GM08714 (cell line): ENCODE data around the gene GTF2IRD1.
A peak's percentile ranks its signal among the peaks of the same experiment; 100 is the strongest.

Experiments used
- H3K4me3 ChIP-seq: fragments of 200-500 bp; sonication (Bioruptor generic); 2 replicates; pipeline ENCODE4 v1.5.1; 2014; ENCODE audit warnings: mild to moderate bottlenecking, low read length, inconsistent platforms
- ZNF274 ChIP-seq: IDR thresholded peaks from 2 replicates; pipeline ENCODE4 v1.6.1; 2012; ENCODE audit warnings: mild to moderate bottlenecking, low read depth, low read length

GTF2IRD1 gene

GRCh38 chr7:74449809-74450397 lies 3.8 kb upstream of the GTF2IRD1 start:
- TF ChIP-seq ZNF274: no peak

GRCh38 chr7:74452748-74453321 lies 871 bp upstream of the GTF2IRD1 start:
- no peak overlapping the region for H3K4me3 ChIP-seq
- TF ChIP-seq ZNF274: no peak

More at GRCh38 chr7:74449809-74450397, 3.8 kb upstream of the GTF2IRD1 start:
- no peak overlapping the region for H3K4me3 ChIP-seq

- H3K4me3 ChIP-seq: peak overlapping the region; percentile 52
- no peak for TF ChIP-seq ZNF274
Measured at GRCh38 chr7:74454021-74454924, 567 bp downstream of the GTF2IRD1 start.

GRCh38 chr7:74454925-74455288 lies 1.2 kb downstream of the GTF2IRD1 start:
- H3K4me3 ChIP-seq: no peak overlapping the region

GRCh38 chr7:74455291-74455804 lies 1.6 kb downstream of the GTF2IRD1 start:
- H3K4me3 ChIP-seq: no peak overlapping the region
- no peak for TF ChIP-seq ZNF274

More at GRCh38 chr7:74454925-74455288, 1.2 kb downstream of the GTF2IRD1 start:
- no peak for TF ChIP-seq ZNF274

GRCh38 chr7:74455928-74456327 lies 2.2 kb downstream of the GTF2IRD1 start:
- no peak for TF ChIP-seq ZNF274
- no peak overlapping the region for H3K4me3 ChIP-seq

GRCh38 chr7:74457007-74457406 lies 3.3 kb downstream of the GTF2IRD1 start:
- no peak overlapping the region for H3K4me3 ChIP-seq
- TF ChIP-seq ZNF274: no peak

- no peak overlapping the region for H3K4me3 ChIP-seq
- TF ChIP-seq ZNF274: no peak
Measured at GRCh38 chr7:74461970-74462706, 8.4 kb downstream of the GTF2IRD1 start.

GRCh38 chr7:74462707-74463100 lies 9.0 kb downstream of the GTF2IRD1 start:
- no peak overlapping the region for H3K4me3 ChIP-seq
- TF ChIP-seq ZNF274: no peak

GRCh38 chr7:74464931-74465886 lies 11.5 kb downstream of the GTF2IRD1 start:
- no peak for TF ChIP-seq ZNF274
- no peak overlapping the region for H3K4me3 ChIP-seq

- no peak for TF ChIP-seq ZNF274
- no peak overlapping the region for H3K4me3 ChIP-seq
Measured at GRCh38 chr7:74466196-74466813, 12.6 kb downstream of the GTF2IRD1 start.

GRCh38 chr7:74467876-74468275 lies 14.2 kb downstream of the GTF2IRD1 start:
- no peak for TF ChIP-seq ZNF274
- no peak overlapping the region for H3K4me3 ChIP-seq

GRCh38 chr7:74470504-74470903 lies 16.8 kb downstream of the GTF2IRD1 start:
- no peak for TF ChIP-seq ZNF274
- H3K4me3 ChIP-seq: no peak overlapping the region
